HG02678 (cell line): Measurements from ENCODE around the gene U2AF2.

Source experiments
- ATAC-seq: cut with Tn5 transposase; IDR thresholded peaks from one replicate; pipeline ENCODE4 v1.9.1; 2021; ENCODE audit warnings: mild to moderate bottlenecking, moderate library complexity; ENCODE audit not compliant: unreplicated experiment

U2AF2 gene

GRCh38 chr19:55621205-55621672 lies 33.6 kb upstream of the U2AF2 start:
- no peak for ATAC-seq

DNA sequence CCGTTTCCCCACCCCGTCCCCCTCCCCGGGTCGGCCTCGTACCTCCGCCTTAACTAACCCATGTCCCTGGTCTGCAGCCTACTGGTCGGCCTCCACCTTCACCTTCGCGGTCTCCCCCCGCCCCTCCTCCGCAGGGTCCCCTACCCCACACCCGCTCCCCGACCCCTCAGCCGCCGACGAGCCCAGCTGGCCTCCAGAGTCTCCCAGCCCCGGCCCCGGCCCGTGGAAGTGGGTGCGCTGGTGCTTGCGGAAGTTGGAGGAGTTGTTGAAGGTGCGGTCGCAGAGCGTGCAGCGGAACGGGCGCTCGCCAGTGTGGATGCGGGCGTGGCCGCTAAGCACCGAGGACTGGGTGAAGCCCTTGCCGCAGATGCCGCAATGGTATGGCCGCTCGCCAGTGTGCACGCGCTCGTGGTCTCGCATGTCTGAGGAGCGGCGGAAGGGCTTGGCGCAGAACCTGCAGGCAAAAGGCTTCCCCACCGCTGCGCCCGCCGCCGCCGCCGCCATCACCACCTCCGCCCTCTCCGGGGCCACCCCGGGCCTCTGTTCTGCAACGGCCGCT lies 33.1 kb upstream of the U2AF2 start:
- no peak for ATAC-seq

- ATAC-seq, result no peak
These were observed 32.4 kb upstream of the U2AF2 start for GRCh38 chr19:55622242-55622969.

GRCh38 chr19:55623130-55623529 lies 31.7 kb upstream of the U2AF2 start:
- no peak for ATAC-seq

DNA sequence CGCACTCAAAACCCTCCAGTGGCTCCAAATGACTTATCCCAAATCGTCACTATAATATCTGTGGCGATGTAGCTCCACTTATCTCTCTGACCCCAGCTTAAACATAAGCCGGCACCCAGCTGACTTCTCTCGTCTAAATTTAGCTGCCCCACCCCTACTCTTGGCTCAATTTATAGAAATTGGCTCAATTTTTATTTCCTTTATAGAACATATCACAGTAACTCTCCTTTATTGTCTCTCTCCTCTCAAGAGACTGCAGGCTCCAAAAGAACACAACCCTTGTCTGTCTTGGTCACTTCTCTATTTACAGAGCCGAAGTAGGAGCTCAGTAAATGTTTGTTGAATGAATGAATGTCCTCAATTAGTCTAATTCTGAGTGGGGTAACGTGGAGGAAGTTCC lies 31.3 kb upstream of the U2AF2 start:
- no peak for ATAC-seq

DNA sequence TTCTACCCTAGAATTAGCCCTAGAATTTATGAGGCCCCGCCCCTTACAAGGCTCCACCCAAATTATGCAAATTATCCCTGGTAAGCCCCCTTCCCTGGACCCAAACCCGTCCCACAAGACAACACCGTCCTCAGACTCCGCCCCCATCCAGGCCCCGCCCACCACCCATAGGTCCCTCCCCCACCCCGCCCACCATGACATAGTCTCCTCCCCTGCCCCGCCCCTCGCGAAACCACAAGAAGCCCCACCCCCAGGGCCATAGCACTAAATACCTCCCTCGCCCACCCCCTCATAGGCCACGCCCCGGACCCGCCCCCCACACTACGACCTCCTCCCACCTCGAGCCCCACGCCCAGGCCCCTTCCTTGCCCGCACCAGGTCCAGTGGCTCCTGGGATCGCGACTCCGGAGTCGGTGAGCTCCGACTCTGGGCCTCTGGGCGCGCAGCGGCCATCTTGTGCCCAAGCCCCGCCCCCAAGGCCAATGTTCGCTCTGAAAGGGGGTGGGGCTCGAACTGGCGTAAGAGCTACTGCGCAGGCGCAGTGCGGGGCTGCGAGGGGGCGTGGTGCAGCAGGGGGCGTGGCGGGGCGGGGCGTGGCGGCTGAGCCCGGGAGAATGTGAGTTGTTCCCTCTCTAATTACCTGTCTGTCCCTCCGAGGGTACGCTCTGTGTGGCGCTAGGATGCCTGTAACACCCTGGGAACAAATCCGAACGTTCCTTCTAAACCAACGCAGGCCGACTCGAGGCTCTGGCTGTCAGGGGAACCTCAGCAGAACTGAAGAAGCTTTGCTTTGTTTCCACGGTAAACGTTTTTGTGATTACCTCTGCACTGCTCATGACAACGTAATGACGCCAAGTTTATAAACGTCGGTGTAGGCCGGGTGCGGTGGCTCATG lies 30.5 kb upstream of the U2AF2 start, which contains the start of gene ZNF784:
ZNF784 (minus strand) TSS at position 458 of the 895 bp plus-strand sequence; CDS start at position 453, 5 bp downstream.
- peak; percentile 69 for ATAC-seq

DNA sequence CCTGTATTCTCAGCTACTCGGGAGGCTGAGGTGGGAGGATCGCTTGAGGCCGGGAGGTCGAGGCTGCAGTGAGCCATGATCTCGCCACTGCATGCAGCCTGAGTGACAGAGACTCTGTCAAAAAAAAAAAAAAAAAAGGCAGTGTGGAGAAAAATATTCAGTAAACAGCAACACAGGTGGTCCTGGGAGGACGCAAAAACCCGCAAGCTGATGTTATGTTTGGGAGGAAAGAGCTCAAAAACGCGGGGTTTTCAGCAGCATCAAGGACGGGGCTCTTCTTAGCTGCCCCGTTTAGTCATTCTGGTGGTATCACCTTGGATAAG lies 29.9 kb upstream of the U2AF2 start:
- ATAC-seq, result no peak

- no peak for ATAC-seq
These were observed 28.5 kb upstream of the U2AF2 start for GRCh38 chr19:55626350-55626749.

DNA sequence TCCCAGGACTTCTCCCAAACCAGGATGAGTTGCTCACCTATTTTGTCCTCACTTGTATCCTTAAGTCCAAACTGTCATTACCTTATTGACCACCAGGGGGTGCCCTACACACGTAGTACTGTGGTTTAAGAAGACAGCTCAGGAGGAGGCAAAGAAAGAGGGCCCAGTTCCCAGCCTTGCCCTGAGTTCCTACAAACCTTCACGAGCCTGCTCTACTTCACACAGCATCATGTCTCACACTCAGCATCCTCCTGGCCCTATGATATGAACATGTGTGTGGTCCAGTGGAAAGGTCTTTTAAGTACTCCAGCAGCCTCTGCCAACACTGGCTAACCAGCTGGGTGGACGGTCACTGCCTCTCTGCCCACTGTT lies 22.4 kb upstream of the U2AF2 start:
- ATAC-seq, result no peak

DNA sequence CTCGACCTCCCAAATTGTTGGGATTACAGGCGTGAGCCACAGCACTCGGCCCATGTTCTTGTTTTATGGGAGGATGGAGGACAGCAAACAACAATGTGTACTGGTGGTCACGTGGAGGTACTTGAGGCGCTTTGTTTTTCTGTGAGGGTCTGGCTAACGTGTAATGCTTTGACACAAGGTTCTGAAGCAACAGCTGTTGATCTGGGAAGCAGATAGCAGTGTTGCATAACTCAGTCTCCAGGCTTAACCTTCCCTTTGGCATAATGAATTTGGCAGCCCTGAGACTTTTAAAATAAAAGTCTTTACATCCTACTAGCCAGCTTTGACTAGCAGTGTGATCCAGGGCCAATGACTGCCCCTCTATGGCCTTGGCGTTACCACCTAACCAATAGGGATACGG lies 21.0 kb upstream of the U2AF2 start:
- ATAC-seq, result no peak

- ATAC-seq, result no peak
These were observed 19.5 kb upstream of the U2AF2 start for GRCh38 chr19:55635334-55635717.

- no peak for ATAC-seq
These were observed 18.9 kb upstream of the U2AF2 start for GRCh38 chr19:55635856-55636440.

DNA sequence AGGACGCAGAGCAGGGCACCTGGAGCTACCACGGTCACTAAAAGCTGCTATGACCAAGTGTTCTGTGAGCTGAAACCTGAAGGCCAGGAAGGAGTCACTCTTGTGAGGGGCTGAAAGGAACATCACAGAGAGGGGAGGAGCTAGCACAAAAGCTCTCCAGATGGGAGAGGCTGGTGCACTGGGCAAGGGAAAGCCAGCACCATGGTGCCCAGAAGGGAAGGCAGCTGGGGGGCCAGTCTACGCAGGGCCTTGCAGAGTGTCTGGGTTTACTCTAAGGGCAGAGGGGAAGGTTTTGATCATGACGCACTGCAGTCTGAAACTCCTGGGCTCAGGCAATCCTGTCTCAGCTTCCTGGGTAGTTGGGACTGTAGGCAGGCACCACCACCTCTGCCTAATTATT lies 18.1 kb upstream of the U2AF2 start:
- no peak for ATAC-seq

GRCh38 chr19:55637534-55637933 lies 17.3 kb upstream of the U2AF2 start:
- no peak for ATAC-seq

DNA sequence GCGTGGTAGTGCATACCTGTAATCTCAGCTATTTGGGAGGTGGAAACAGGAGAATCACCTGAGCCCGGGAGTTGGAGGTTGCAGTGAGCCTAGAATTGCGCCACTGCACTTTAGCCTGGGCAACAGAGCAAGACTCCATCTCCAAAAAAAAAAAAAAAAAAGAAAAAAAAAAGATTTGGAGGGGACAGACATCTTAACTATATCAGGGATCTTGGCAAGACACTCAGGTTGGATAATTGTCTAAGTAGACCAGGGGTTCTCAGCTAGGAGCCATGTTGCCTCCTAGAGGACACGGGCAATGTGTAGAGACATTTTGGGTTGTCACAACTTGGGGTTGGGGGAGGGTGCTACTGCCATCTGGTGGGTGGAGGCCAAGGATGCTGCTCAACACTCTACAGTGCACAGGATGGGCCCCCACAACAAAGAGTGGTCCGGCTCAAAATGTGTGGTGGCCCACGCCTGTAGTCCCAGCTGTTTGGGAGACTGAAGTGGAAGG lies 15.9 kb upstream of the U2AF2 start:
- no peak for ATAC-seq

DNA sequence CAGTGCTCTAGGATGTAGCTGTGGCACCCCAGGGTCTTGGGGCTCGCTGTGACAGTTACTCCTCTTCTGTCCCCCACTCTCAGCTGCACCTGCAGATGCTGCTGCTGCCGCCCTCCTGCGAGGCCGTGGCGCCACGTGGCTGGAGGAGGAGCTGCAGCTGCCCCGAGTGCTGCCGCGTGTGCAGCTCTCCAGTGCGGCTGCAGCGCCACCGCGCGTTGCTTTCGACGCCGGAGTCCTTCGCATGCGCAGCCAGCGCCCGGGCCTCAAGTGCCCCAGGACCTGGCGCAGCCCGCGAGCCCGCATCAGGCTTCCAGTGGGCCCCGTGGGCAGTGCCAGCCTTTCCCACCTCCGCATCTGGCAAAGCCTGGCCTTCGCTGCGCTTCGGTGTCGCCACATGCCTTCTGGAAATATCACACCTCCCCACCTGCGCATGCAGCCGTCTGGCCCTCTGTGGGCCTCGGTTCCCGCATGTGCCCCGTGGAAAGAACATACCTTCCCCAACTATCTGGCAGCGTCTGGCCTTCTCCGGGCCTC lies 14.7 kb upstream of the U2AF2 start:
- no peak for ATAC-seq

DNA sequence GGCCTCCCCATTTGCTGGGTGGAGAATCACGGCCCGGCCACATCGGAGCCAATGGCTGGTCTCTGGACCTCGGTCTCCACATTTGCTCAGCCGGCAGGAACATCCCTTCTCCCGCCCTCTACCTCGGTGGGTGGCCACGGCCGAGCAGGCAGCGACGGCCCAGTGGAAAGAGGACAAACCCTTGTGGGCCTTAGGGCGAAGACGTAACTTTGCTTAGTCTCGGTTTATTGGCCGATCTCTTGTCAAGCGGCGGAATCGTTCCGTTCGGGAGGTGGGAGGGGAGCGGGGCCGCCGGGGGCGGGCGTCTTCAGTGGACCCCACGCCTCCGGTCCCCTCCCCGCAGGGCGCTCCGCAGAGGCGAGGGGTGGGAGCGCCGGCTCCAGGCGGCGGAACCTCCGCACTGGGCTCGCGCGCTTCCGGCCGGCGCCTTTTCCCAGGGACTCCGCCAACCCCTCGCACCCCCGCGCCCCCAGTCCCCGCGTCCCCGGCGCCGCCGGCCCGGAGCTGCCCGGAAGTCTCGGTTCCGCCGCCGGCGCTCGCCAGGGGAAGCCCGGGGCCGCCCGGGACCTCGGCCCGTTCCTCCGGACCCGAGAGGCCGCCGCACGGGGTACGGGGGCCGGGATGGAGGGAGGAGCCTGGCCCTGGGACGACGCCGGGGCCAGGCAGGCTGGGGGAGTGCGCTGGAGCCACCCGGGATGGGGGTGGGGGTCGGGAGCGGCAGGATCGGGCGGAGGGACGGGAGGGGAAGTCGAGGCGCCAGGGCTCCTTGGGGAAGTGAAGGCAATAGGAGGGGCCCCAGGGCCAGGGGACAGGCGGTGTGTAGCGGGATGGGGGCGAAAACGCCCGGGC lies 14.0 kb upstream of the U2AF2 start, which contains the start of gene ZNF580:
ZNF580 (plus strand) TSS at position 426 of the 849 bp plus-strand sequence. CDS start 1,507 bp downstream, outside the sequence.
- no peak for ATAC-seq

DNA sequence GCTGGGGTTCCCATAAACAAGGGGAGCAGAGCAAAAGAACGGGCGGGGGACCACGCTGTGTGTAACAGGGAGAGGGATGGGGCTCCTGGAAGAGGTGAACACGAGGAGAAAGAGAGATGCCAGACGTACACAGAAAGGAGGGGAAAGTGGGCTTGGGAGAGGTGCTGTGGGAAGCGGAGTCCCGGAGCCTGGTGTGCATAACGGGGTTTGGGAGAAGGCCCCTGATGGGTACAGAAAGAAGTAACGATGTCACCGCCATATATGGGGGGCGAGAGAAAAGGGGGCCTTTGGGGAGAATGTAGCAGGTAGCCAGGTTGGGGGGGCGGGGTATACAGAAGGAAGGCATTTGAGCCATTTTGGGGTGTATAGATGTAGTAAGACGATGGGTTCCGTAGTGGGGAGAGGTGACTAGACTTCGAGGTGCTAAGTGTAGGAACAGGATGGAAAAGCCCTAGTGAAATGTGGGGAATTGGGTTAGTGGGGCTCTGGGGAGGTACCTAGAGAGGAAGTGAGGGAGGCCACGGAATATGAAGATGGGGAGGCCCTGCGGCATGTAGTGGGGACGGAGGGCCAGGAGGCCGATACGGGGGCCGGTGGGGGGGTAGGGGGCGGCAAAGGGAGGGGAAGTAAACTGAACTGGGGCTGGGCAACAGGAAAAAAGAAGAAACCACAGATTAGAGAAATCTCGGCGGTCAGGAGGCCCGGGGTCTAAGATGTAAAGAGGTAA lies 13.2 kb upstream of the U2AF2 start:
- ATAC-seq, result no peak
